Activated CD4-positive, alpha-beta memory T cell treated with anti-CD3 and anti-CD28 coated beads for 36 hours (primary cell): Measurements from ENCODE around the gene TMEM131L. TPM values are rescaled to one million over a fixed set of nuclear protein-coding genes. Genes with fewer than 3 reads are reported as not detected.

Experiments used
- CTCF ChIA-PET: fragments of 350-600 bp; sonication (Branson Sonifier 250); formaldehyde crosslinking; loops from one replicate; lab custom pipeline; 2021; ENCODE audit warnings: antibody characterized with exemption, inconsistent platforms; lab: Charles Lee
- POLR2A ChIA-PET: fragments of 350-600 bp; sonication (Branson Sonifier 250); formaldehyde crosslinking; loops from one replicate; lab custom pipeline; 2021; ENCODE audit warnings: antibody characterized with exemption; lab: Charles Lee
- DNase-seq: peaks from one replicate; pipeline ENCODE4 v3.0.0-alpha.2; 2020
- H3K27ac Mint-ChIP-seq: one replicate; pipeline ENCODE4 v1.8.0; 2021; ENCODE audit warnings: mixed read lengths
- H3K27me3 Mint-ChIP-seq: one replicate; pipeline ENCODE4 v1.8.0; 2021; ENCODE audit warnings: mixed read lengths
- H3K36me3 Mint-ChIP-seq: one replicate; pipeline ENCODE4 v1.8.0; 2021; ENCODE audit warnings: mixed read lengths
- H3K4me1 Mint-ChIP-seq: one replicate; pipeline ENCODE4 v1.8.0; 2021; ENCODE audit warnings: low read depth, mixed read lengths
- H3K4me3 Mint-ChIP-seq: one replicate; pipeline ENCODE4 v1.8.0; 2021; ENCODE audit warnings: mild to moderate bottlenecking, mixed read lengths
- H3K9me3 Mint-ChIP-seq: one replicate; pipeline ENCODE4 v1.8.0; 2021; ENCODE audit warnings: mixed read lengths
- intact Hi-C: fragments of 100-400 bp; cut with micrococcal nuclease; formaldehyde crosslinking; loops from one replicate; pipeline ENCODE4 v1.15.1; 2023
- total RNA-seq, 2 experiments: library from RNA; stranded (reverse); gene quantifications; one replicate each; pipeline ENCODE4 v1.2.3, GENCODE V29; 2021

The TMEM131L gene
- total RNA-seq, 2 experiments from 2014 or later = 32.7 to 33.3 TPM

DNA sequence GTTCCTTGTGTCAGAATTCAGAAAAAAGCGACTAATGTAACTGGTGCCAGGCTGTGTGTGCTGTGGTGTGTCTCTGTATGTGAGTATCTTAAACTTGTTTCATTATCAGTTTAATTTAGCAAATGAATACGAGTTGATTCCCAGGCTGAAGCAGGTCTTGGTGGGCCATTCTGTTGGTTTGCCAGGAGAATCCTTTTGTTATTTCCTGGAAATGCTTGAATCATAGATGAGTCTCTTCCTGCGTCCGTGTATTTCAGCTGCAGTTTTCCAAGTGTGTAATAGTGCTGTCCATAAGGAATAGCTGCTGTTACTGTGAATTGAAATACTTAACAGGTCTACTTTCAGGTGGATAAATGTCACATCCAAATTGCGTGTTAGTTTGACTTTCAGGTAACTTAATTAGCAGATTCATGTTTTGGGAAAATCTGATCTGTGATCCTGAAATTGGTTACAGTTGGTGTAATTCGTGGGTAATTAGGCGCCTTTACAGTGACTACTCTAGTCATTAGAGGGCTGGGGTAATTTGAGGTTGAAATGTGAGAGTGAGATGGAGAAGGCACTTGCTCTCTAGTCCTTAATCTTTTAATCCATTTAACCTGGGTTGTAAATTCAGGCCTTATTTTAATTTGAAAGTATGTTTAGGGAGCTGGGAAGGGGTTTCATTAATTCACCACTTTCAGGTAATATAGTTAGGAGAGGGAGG lies 23.8 kb downstream of the TMEM131L start:
- Mint-ChIP-seq H3K36me3 (peaks cover 8% of the 10 kb centered on the region), H3K9me3 (no peaks in the 10 kb centered on the region), H3K27ac (peak overlapping the region; percentile 87), H3K4me1 (peaks cover 80% of the 10 kb centered on the region), H3K4me3 (peak overlapping the region; percentile 56), H3K27me3 (no peaks in the 10 kb centered on the region)
- DNase-seq = no peak
- intact Hi-C loops = loop anchor here (10.0 kb wide), 1 partner anchor 955 kb away; the partner anchor contains the start of gene FBXW7
- CTCF ChIA-PET = interaction anchor here (1.3 to 4.9 kb wide), 4 partner anchors 8 to 84 kb away, joined by 3 to 33 read pairs (median 8); no protein-coding TSS in a partner anchor
- POLR2A ChIA-PET = interaction anchor here (0.8 to 1.0 kb wide), 2 partner anchors 12 to 32 kb away, joined by 4 to 5 read pairs; no protein-coding TSS in a partner anchor

DNA sequence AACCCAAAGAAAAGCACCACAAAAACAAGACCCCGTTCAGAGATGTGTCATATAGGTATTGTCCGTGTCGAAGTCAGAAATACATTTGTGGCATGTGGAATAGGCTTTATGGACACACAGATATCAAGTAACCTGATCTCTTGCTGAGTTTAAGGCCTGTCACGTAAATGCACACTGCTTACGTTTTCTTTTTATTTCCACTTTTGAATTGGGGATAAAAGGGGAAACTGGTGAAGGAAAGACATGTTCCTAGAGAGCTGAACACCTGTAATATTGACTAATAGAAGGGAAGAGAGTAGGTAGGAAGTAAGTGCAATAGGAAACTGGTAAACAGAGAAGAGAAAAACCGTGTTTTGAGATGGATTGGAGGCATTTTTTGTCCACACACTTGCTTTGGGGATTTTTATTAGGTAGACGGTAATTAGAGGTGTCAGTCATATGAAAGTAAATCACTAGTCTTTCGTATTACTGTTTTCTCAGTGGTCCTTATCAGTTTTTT lies 24.9 kb downstream of the TMEM131L start:
- peaks cover 80% of the 10 kb centered on the region for H3K4me1 Mint-ChIP-seq
- intact Hi-C loops = loop anchor here (10.0 kb wide), 1 partner anchor 956 kb away; the partner anchor contains the start of gene FBXW7
- no peaks in the 10 kb centered on the region for H3K27me3 Mint-ChIP-seq
- H3K9me3 Mint-ChIP-seq = no peaks in the 10 kb centered on the region
- DNase-seq = no peak
- CTCF ChIA-PET = no interaction called here
- peak overlapping the region; percentile 43 for H3K4me3 Mint-ChIP-seq
- H3K27ac Mint-ChIP-seq = peak overlapping the region; percentile 67
- POLR2A ChIA-PET = interaction anchor here (1.0 kb wide), 1 partner anchor 11 kb away, joined by 5 read pairs; no protein-coding TSS in a partner anchor
- H3K36me3 Mint-ChIP-seq = peaks cover 8% of the 10 kb centered on the region

DNA sequence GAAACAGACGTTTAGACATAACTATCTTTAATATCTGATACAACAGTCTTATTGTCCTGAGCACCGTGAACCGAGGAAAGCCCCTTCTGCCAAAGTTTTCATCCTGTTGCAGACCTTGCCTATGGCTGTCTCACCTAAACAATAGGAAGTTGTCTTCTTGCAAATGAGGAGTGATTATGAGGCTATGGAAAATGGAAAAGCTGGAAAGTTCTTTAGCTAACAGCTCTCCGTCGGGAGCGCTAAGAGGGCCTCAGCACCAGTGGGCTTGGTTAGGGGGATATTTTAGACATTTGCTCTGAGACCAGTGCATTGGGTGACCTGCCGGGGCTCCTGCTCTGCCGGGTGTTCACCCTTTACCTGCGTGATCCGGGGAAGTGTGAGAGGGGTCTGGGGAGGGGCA lies 28.4 kb downstream of the TMEM131L start:
- ChIA-PET POLR2A (interaction anchor here (2.7 kb wide), 1 partner anchor 26 kb away, joined by 10 read pairs; no protein-coding TSS in a partner anchor), CTCF (interaction anchor here (0.8 to 2.3 kb wide), 3 partner anchors 25 to 61 kb away, joined by 3 to 5 read pairs (median 4); partner anchors contain the start of gene TMEM131L)
- Mint-ChIP-seq H3K4me1 (peaks cover 85% of the 10 kb centered on the region), H3K4me3 (no peak overlapping the region), H3K27ac (peak overlapping the region; percentile 98), H3K27me3 (no peaks in the 10 kb centered on the region), H3K36me3 (peaks cover 8% of the 10 kb centered on the region), H3K9me3 (no peaks in the 10 kb centered on the region)
- no peak for DNase-seq
- intact Hi-C loops = loop anchor here (10.0 kb wide), 1 partner anchor 960 kb away; the partner anchor contains the start of gene FBXW7

DNA sequence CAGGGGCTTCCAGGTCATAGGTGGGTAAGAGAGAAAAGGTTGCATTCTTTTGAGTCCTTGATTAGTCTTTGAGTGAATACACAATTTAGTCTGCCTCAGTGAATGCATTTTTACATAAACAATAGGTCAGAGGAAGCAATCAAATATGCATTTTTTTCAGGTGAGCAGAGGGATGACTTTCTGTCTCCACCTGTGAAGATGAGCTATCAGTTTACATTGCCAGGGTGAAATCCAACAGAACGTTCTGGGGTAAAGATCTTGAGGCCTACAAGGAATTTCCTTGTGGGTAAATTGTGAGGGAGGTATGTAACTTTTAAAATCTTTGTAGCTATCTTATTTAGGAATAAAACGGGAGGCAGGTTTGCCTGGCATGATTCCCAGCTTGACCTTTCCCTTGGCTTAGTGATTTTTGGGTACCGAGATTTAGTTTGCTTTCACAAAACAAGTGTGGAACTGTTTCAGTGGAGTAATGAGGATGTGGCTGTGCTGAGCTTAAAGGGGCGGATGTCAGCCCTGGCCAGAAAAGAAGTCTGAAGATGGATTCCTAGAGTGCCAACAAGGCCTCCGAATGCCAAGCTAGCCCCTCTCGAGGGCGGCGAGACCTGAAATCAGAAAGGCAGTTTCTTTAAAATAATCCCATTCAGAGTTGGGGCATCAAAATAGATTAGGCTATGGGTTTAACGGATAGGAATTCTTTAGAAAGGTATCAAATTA lies 29.5 kb downstream of the TMEM131L start:
- H3K4me1 Mint-ChIP-seq = peaks cover 87% of the 10 kb centered on the region
- H3K4me3 Mint-ChIP-seq = peak overlapping the region; percentile 5
- no peak for DNase-seq
- peaks cover 8% of the 10 kb centered on the region for H3K36me3 Mint-ChIP-seq
- intact Hi-C loops = loop anchor here (10.0 kb wide), 1 partner anchor 961 kb away; the partner anchor contains the start of gene FBXW7
- POLR2A ChIA-PET = interaction anchor here (0.9 to 2.7 kb wide), 4 partner anchors 27 to 34 kb away, joined by 3 to 10 read pairs (median 4); partner anchors contain the start of gene TMEM131L
- CTCF ChIA-PET = interaction anchor here (0.7 to 1.4 kb wide), 3 partner anchors 30 to 79 kb away, joined by 3 to 4 read pairs (median 3); partner anchors contain the start of gene TMEM131L
- H3K27me3 Mint-ChIP-seq = no peaks in the 10 kb centered on the region
- H3K27ac Mint-ChIP-seq = peak overlapping the region; percentile 98
- no peaks in the 10 kb centered on the region for H3K9me3 Mint-ChIP-seq

DNA sequence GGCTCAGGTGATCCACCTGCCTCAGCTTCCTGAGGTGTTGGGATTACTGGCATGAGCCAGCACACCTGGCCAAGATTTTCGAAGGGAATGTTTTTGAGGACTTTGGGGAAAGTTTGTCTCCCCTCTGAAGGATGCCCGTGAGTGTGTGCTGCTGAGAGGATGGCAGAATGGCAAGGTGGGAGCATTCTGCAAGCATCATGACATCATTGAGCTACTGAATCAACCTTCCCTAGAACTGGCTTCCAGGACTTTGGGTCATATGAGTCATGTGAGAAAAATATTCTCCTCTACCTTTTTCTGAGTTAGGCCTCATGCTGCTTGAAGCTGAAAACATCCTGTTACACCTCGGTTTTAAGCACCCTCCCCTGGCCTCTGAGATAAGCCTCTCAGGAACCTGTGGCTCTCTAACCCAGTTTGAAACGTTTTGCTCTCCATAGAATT lies 31.0 kb downstream of the TMEM131L start:
- H3K36me3 Mint-ChIP-seq = peaks cover 10% of the 10 kb centered on the region
- intact Hi-C loops = loop anchor here (1.0 to 10.0 kb wide), 5 partner anchors 9 to 962 kb away; partner anchors contain the start of gene FBXW7
- ChIA-PET POLR2A (interaction anchor here (0.9 to 2.8 kb wide), 7 partner anchors 10 to 337 kb away, joined by 3 to 31 read pairs (median 8); partner anchors contain the start of gene TMEM131L), CTCF (interaction anchor here (0.6 to 3.0 kb wide), 7 partner anchors 8 to 1038 kb away, joined by 3 to 19 read pairs (median 5); partner anchors contain the start of gene TMEM131L)
- no peaks in the 10 kb centered on the region for H3K9me3 Mint-ChIP-seq
- peak; percentile 74 for DNase-seq
- peak overlapping the region; percentile 98 for H3K27ac Mint-ChIP-seq
- H3K4me3 Mint-ChIP-seq = peak overlapping the region; percentile 67
- no peaks in the 10 kb centered on the region for H3K27me3 Mint-ChIP-seq
- peaks cover 89% of the 10 kb centered on the region for H3K4me1 Mint-ChIP-seq

DNA sequence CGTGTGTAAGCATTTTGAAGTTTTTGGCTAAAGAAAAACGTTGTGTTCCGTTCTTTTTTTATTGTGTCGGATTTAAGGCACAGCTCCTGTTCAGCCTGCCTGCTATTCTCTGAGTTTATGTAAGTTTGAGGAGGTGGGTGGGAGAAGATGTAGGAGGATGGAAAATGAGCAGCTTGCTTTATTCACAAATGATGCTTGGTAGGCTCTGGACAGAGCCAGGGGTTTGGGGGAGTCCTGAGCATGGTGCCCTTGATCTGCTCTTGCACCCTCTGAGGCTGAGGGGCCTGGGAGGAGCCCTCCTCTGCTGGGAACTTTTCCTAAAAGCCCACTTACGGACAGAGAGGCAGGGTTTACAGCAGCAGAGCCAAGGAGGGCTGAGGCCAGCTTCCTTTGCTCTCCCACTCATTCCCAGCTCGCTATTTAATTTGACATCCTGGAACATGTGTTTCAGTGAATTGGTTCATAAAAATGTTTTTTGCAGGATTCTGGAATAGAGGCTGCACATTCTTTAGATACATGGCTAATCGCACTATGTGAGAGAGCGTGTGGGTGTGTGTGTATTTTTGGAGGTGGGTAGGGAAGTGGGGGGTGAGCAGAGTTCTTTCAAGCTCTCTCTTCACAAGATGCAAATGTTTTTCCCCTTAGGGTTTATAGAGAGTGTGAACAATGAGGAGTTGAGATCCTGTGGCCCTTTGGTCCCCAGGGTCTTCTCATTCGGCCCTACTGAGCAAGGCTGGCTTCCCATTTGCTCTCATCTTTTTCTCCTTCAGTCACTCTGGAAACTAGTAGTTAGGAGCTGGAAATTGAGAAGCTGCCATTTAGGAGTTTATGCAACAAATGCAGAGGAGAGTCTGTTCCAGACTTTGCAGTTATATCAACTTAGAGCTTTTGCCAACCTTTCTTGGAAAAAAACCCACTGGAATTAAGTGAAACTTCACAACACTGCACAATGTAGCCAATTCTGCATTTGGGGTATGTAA lies 32.1 kb downstream of the TMEM131L start:
- POLR2A ChIA-PET = interaction anchor here (0.8 to 2.8 kb wide), 7 partner anchors 11 to 339 kb away, joined by 3 to 31 read pairs (median 8); partner anchors contain the start of gene TMEM131L
- intact Hi-C loops = loop anchor here (1.0 to 10.0 kb wide), 5 partner anchors 10 to 963 kb away; partner anchors contain the start of gene FBXW7
- CTCF ChIA-PET = interaction anchor here (0.8 to 3.0 kb wide), 10 partner anchors 9 to 153 kb away, joined by 3 to 19 read pairs (median 4); partner anchors contain the start of gene TMEM131L
- DNase-seq = no peak
- H3K4me3 Mint-ChIP-seq = peak overlapping the region; percentile 67
- H3K36me3 Mint-ChIP-seq = peaks cover 7% of the 10 kb centered on the region
- no peaks in the 10 kb centered on the region for H3K27me3 Mint-ChIP-seq
- H3K9me3 Mint-ChIP-seq = no peaks in the 10 kb centered on the region
- H3K4me1 Mint-ChIP-seq = peaks cover 94% of the 10 kb centered on the region
- peak overlapping the region; percentile 98 for H3K27ac Mint-ChIP-seq

DNA sequence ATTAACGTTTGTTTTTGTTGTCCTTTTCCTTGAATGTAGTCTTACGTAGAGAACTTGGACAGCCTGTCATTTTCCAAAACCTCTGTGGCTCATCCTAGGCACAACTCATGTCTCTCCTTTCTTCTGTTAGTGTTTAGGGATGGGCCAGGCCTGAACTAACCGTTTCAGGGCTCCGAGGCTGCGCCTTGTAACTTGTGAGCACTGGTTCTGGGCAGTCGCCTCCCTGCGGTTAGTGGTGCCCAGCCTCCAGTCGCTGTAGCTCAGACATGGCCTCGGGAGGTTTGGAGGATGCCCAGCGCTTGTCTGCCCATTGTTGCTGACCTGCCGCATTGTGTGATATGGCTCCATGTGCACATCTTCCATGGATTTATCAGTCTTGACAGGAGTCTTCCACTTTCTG lies 32.8 kb downstream of the TMEM131L start:
- H3K36me3 Mint-ChIP-seq = peaks cover 7% of the 10 kb centered on the region
- ChIA-PET POLR2A (interaction anchor here (2.1 to 2.8 kb wide), 4 partner anchors 12 to 33 kb away, joined by 8 to 31 read pairs (median 16); partner anchors contain the start of gene TMEM131L), CTCF (interaction anchor here (0.8 to 3.0 kb wide), 6 partner anchors 20 to 75 kb away, joined by 3 to 19 read pairs (median 4); partner anchors contain the start of gene TMEM131L)
- peak overlapping the region; percentile 98 for H3K27ac Mint-ChIP-seq
- H3K9me3 Mint-ChIP-seq = no peaks in the 10 kb centered on the region
- H3K4me1 Mint-ChIP-seq = peaks cover 92% of the 10 kb centered on the region
- peak overlapping the region; percentile 67 for H3K4me3 Mint-ChIP-seq
- no peaks in the 10 kb centered on the region for H3K27me3 Mint-ChIP-seq
- intact Hi-C loops = loop anchor here (10.0 kb wide), 1 partner anchor 964 kb away; the partner anchor contains the start of gene FBXW7
- DNase-seq = no peak

DNA sequence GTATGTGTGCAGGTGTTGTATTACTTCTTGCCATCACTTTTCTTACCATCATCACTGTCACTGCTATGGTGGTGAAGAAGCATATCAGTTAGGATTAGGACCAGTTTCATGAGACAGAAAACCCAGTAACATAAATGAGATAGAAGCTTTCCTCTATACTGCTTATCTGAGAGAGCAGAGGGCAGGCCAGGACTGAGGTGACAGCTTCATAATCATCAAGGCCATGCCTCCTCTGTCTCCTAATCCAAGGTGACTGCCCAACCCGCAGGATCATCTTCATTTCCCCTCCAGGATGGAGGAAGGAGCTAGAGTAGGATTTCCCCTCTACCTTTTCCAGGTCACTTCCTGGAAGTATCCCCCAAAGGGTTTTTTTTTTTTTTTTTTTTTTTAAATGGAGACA lies 35.4 kb downstream of the TMEM131L start:
- Mint-ChIP-seq H3K4me1 (peaks cover 84% of the 10 kb centered on the region), H3K36me3 (peaks cover 19% of the 10 kb centered on the region), H3K27ac (peak overlapping the region; percentile 50), H3K27me3 (no peaks in the 10 kb centered on the region), H3K4me3 (no peak overlapping the region), H3K9me3 (no peaks in the 10 kb centered on the region)
- intact Hi-C loops = no loop called here
- DNase-seq = no peak
- ChIA-PET POLR2A (interaction anchor here (0.6 to 1.9 kb wide), 3 partner anchors 11 to 50 kb away, joined by 3 to 6 read pairs (median 5); no protein-coding TSS in a partner anchor), CTCF (interaction anchor here (0.6 to 1.2 kb wide), 4 partner anchors 18 to 117 kb away, joined by 3 to 5 read pairs (median 3); no protein-coding TSS in a partner anchor)

DNA sequence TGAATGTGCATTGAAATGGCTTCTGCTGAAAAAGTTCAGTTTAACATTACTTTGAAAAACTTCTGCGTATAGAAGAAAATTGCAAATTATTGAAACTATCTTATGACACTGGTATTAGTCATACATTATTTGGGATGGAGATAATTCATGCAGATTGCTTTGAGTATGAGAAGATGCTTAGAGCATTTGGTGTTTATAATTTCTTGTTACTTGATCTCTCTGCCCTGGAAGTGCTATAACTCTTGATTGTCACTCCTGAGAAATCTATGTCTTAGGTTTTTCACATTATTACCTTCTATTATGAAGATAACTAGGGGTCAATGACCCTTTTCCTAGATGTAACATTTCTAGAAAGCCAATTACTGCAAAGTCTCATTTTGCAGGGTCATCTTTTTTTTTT lies 36.4 kb downstream of the TMEM131L start:
- Mint-ChIP-seq H3K4me1 (peaks cover 82% of the 10 kb centered on the region), H3K27ac (peak overlapping the region; percentile 71), H3K27me3 (no peaks in the 10 kb centered on the region), H3K9me3 (no peaks in the 10 kb centered on the region), H3K36me3 (peaks cover 22% of the 10 kb centered on the region), H3K4me3 (no peak overlapping the region)
- no peak for DNase-seq
- CTCF ChIA-PET = interaction anchor here (0.8 to 1.2 kb wide), 3 partner anchors 19 to 74 kb away, joined by 3 to 4 read pairs (median 3); no protein-coding TSS in a partner anchor
- intact Hi-C loops = no loop called here
- POLR2A ChIA-PET = interaction anchor here (1.1 to 1.9 kb wide), 2 partner anchors 14 to 16 kb away, joined by 5 to 6 read pairs; no protein-coding TSS in a partner anchor
